Subcutaneous adipose tissue (tissue), 4 donors: Measurements from ENCODE around the gene ESAM. TPM values are rescaled to one million over a fixed set of nuclear protein-coding genes. Genes with fewer than 3 reads are reported as not detected.

ENCODE experiments used
- CTCF ChIP-seq: fragments of 450-650 bp; IDR thresholded peaks from one replicate; pipeline ENCODE4 v1.5.1; 2016; ENCODE audit warnings: low read depth, mild to moderate bottlenecking, control low read depth, antibody characterized with exemption, moderate library complexity
- total RNA-seq, 4 donors: library from RNA; depleted of rRNA; stranded (reverse); fragments of >200 nt; gene quantifications; one replicate each; pipeline ENCODE4 v1.1.0, GENCODE V29; 2016

ESAM gene
- total RNA-seq, 4 donors from 2014 or later = 15.0 to 82.7 (median 38.6) TPM

GRCh38 chr11:124707829-124708228, 54.3 kb downstream of the ESAM start:
- TF ChIP-seq CTCF = no peak

Other genes with a start within 250 kb of the ESAM start
- not detected for gene OR8B12, start 218.6 kb downstream of the ESAM start, total RNA-seq
- gene OR8A1, start 192.3 kb downstream of the ESAM start, total RNA-seq = not detected
- gene PANX3, start 150.9 kb downstream of the ESAM start, total RNA-seq = not detected
- 10 to 100 TPM; 34.5 to 40.5 (median 37.6) TPM for gene TBRG1, start 139.4 kb downstream of the ESAM start, total RNA-seq
- 10 to 100 TPM in 3 of 4 donors, 1 to 10 TPM in 1; 8.5 to 17.1 (median 12.8) TPM for gene SIAE, start 88.6 kb downstream of the ESAM start, total RNA-seq
- 1 to 10 TPM in 3 of 4 donors, under 1 TPM in 1; 0.94 to 5.3 (median 1.5) TPM for gene SPA17, start 88.4 kb downstream of the ESAM start, total RNA-seq
- 1 to 10 TPM in 3 of 4 donors, not detected in 1; 1.3 to 2.0 (median 2.0) TPM for gene NRGN, start 22.3 kb downstream of the ESAM start, total RNA-seq
- not detected for gene VSIG2, start 10.0 kb downstream of the ESAM start, total RNA-seq
- gene MSANTD2, start 38.1 kb upstream of the ESAM start, total RNA-seq = 10 to 100 TPM; 11.6 to 23.9 (median 15.0) TPM
- 10 to 100 TPM; 10.7 to 19.7 (median 16.7) TPM for gene ROBO3, start 103.1 kb upstream of the ESAM start, total RNA-seq
- 100 to 1,000 TPM in 1 of 4 donors, 10 to 100 TPM in 3; 17.5 to 152 (median 21.0) TPM for gene ROBO4, start 135.6 kb upstream of the ESAM start, total RNA-seq
- gene HEPN1, start 157.0 kb upstream of the ESAM start, total RNA-seq = not detected
- 10 to 100 TPM in 3 of 4 donors, 1 to 10 TPM in 1; 8.3 to 62.0 (median 13.6) TPM for gene HEPACAM, start 173.8 kb upstream of the ESAM start, total RNA-seq
- 1 to 10 TPM; 1.8 to 3.4 (median 2.6) TPM for gene CCDC15, start 191.9 kb upstream of the ESAM start, total RNA-seq